GM12878 (cell line): Measurements from ENCODE around the gene KRI1. TPM values are rescaled to one million over a fixed set of nuclear protein-coding genes. Genes with fewer than 3 reads are reported as not detected.

ENCODE experiments used
- ATAC-seq: fragments of 200-7000 bp; cut with Tn5 transposase; 3 replicates; pipeline ENCODE4 v1.9.1; 2020; ENCODE audit warnings: mild to moderate bottlenecking, moderate library complexity
- BruUV-seq: library from RNA; stranded (reverse); fragments of 400-500 nt; replicated peaks from 2 replicates; lab custom pipeline; 2021; lab: Mats Ljungman, UMichigan
- CTCF ChIA-PET: fragments of 300-600 bp; sonication (Branson Sonifier 250); formaldehyde crosslinking; extraction: SDS; loops from one replicate; lab custom pipeline; 2021; ENCODE audit warnings: inconsistent platforms; lab: Yijun Ruan, JAX
- POLR2A ChIA-PET: fragments of 350-600 bp; formaldehyde crosslinking; extraction: SDS; loops from one replicate; lab custom pipeline; 2021; ENCODE audit warnings: inconsistent platforms; lab: Charles Lee
- RAD21 ChIA-PET: fragments of 300-600 bp; sonication (Branson Sonifier 250); formaldehyde crosslinking; loops from one replicate; lab custom pipeline; 2023; ENCODE audit warnings: antibody characterized with exemption; ENCODE audit not compliant: unreplicated experiment; lab: Charles Lee
- SMC1A ChIA-PET: fragments of 300-600 bp; sonication (Branson Sonifier 250); formaldehyde crosslinking; loops from one replicate; lab custom pipeline; 2023; ENCODE audit not compliant: unreplicated experiment, uncharacterized antibody; lab: Charles Lee
- DNase-seq: peaks from one replicate; pipeline ENCODE4 v3.0.0-alpha.2; 2011; ENCODE audit warnings: low read depth, low spot score
- FAIRE-seq: peaks from 3 replicates; lab custom pipeline; 2011; peaks lifted over from hg19 to GRCh38; lab: Jason Lieb, UNC
- H2AFZ ChIP-seq: 2 replicates; pipeline ENCODE4 v1.6.0; 2011; ENCODE audit warnings: low read depth, low read length, control low read depth; ENCODE audit not compliant: control insufficient read depth
- H3K27ac ChIP-seq: 2 replicates; pipeline ENCODE4 v1.5.1; 2011; ENCODE audit warnings: control low read depth; ENCODE audit not compliant: control insufficient read depth, insufficient read depth
- H3K27me3 ChIP-seq, 2 experiments: replicated peaks in 1 of 2; 2 replicates each; pipeline versions ENCODE4 v1.6.0 to v1.6.1; 2011; ENCODE audit warnings: low read length in 1 of 2; ENCODE audit not compliant: control insufficient read depth in 2 of 2, insufficient read depth in 2 of 2
- H3K36me3 ChIP-seq, 2 experiments: 2 replicates each; pipeline ENCODE4 v1.5.1; 2011; ENCODE audit warnings: low read length in 1 of 2; ENCODE audit not compliant: control insufficient read depth in 2 of 2, insufficient read depth in 2 of 2
- H3K4me1 ChIP-seq: 2 replicates; pipeline ENCODE4 v1.6.1; 2011; ENCODE audit warnings: mild to moderate bottlenecking, low read length, moderate library complexity, mixed read lengths; ENCODE audit not compliant: control insufficient read depth, insufficient read depth
- H3K4me2 ChIP-seq: 2 replicates; pipeline ENCODE4 v1.6.0; 2011; ENCODE audit warnings: control low read depth; ENCODE audit not compliant: control insufficient read depth, insufficient read depth
- H3K4me3 ChIP-seq: fragments of 200-600 bp; sonication (generic); 2 replicates; pipeline ENCODE4 v1.5.1; 2016
- H3K79me2 ChIP-seq: 2 replicates; pipeline ENCODE4 v1.6.0; 2011; ENCODE audit warnings: low read length; ENCODE audit not compliant: control insufficient read depth, insufficient read depth
- H3K9ac ChIP-seq: 2 replicates; pipeline ENCODE4 v1.8.0; 2011; ENCODE audit warnings: low read length, control low read depth, mixed read lengths; ENCODE audit not compliant: control insufficient read depth, insufficient read depth
- H3K9me3 ChIP-seq: replicated peaks from 3 replicates; pipeline ENCODE4 v1.5.1; 2011; ENCODE audit warnings: mild to moderate bottlenecking, low read length; ENCODE audit not compliant: control insufficient read depth, insufficient read depth
- H4K20me1 ChIP-seq: 2 replicates; pipeline ENCODE4 v1.6.0; 2011; ENCODE audit not compliant: control insufficient read depth, insufficient read depth
- BRCA1 ChIP-seq: IDR thresholded peaks from 2 replicates; pipeline ENCODE4 v1.6.1; 2011; ENCODE audit warnings: low read depth, low read length, improper control_type of control experiment
- CEBPB ChIP-seq, 2 experiments: fragments of 150-350 bp in 1 of 2; IDR thresholded peaks; 2 replicates each; pipeline ENCODE4 v1.6.1; 2012 to 2014; ENCODE audit warnings: low read depth in 2 of 2, low read length in 2 of 2, borderline replicate concordance in 1 of 2, inconsistent platforms in 1 of 2
- GATAD2B ChIP-seq: fragments of 450-650 bp; conservative IDR thresholded peaks from 2 replicates; pipeline ENCODE4 v1.6.1; 2017; ENCODE audit warnings: low read depth, mild to moderate bottlenecking, moderate library complexity
- JUND ChIP-seq: IDR thresholded peaks from 2 replicates; pipeline ENCODE4 v1.6.1; 2012; ENCODE audit warnings: low read depth, mild to moderate bottlenecking, low read length, improper control_type of control experiment, moderate library complexity
- MXI1 ChIP-seq: fragments of 150-350 bp; IDR thresholded peaks from 2 replicates; pipeline ENCODE4 v1.6.1; 2011; ENCODE audit warnings: low read depth, mild to moderate bottlenecking, inconsistent platforms, low read length, improper control_type of control experiment
- PAX5 ChIP-seq: IDR thresholded peaks from 2 replicates; pipeline ENCODE4 v1.6.1; 2011; ENCODE audit warnings: low read depth, low read length, borderline replicate concordance
- POLR2AphosphoS2 ChIP-seq: IDR thresholded peaks from 2 replicates; pipeline ENCODE4 v1.6.1; 2011; ENCODE audit warnings: low read depth, mild to moderate bottlenecking, low read length, improper control_type of control experiment, moderate library complexity
- PRDM15 ChIP-seq: fragments of 450-650 bp; formaldehyde crosslinking; IDR thresholded peaks from 2 replicates; pipeline ENCODE4 v1.4.0; 2020; ENCODE audit warnings: mild to moderate bottlenecking, moderate library complexity
- REST ChIP-seq: IDR thresholded peaks from 2 replicates; pipeline ENCODE4 v1.6.1; 2012; ENCODE audit warnings: mild to moderate bottlenecking, low read depth, low read length
- SIN3A ChIP-seq: IDR thresholded peaks from 2 replicates; pipeline ENCODE4 v1.6.1; 2012; ENCODE audit warnings: low read depth, low read length, improper control_type of control experiment
- ZBTB40 ChIP-seq: fragments of 450-650 bp; IDR thresholded peaks from 2 replicates; pipeline ENCODE4 v1.6.1; 2016; ENCODE audit warnings: mild to moderate bottlenecking, moderate library complexity, borderline replicate concordance
- ZNF207 ChIP-seq: fragments of 450-650 bp; IDR thresholded peaks from 2 replicates; pipeline ENCODE4 v1.6.1; 2014; ENCODE audit warnings: antibody characterized with exemption, mild to moderate bottlenecking, borderline replicate concordance
- WGBS: methylation state at CpG from one replicate; pipeline ENCODE4 v1.1.6; 2016; ENCODE audit warnings: low lambda C conversion rate; ENCODE audit not compliant: insufficient replicate concordance, insufficient coverage; ENCODE audit errors: missing lambda C conversion rate; 5-methylcytosine and 5-hydroxymethylcytosine counted together
- in situ Hi-C: fragments of 300-500 bp; cut with MboI; formaldehyde crosslinking; loops from 9 replicates; pipeline ENCODE4 v1.14.3; 2018; ENCODE audit warnings: mixed read lengths
- intact Hi-C: fragments of 100-400 bp; cut with micrococcal nuclease; formaldehyde crosslinking; loops from one replicate; pipeline ENCODE4 v1.14.2; 2022; ENCODE audit not compliant: unreplicated experiment
- polyA plus RNA-seq, 11 experiments: library from polyadenylated mRNA; depleted of rRNA in 4 of 11; unstranded in 6 of 11; stranded (reverse) in 5 of 11; fragments of >200 nt; fragmentation: Nextera tagmentation in 4 of 11; fragmentation: Illumina TruSeq in 1 of 11; extraction: Ambion mirVana in 4 of 11; extraction: Trizol in 1 of 11; gene quantifications; 1 replicate in 1 of 11; 2 replicates in 10 of 11; pipeline versions ENCODE4 v1.2.1 to v1.2.3, GENCODE V29; 2011 to 2016; ENCODE audit warnings: inconsistent platforms in 2 of 11, missing spikeins in 2 of 11, low read depth in 1 of 11
- total RNA-seq, 4 experiments: library from RNA; depleted of rRNA in 3 of 4; stranded (reverse); fragments of >200 nt in 3 of 4; fragmentation: Illumina TruSeq in 1 of 4; extraction: Trizol in 1 of 4; gene quantifications; 2 replicates each; pipeline versions ENCODE4 v1.2.1 to v1.2.3, GENCODE V29; 2013 to 2021

The KRI1 gene
- total and polyA plus RNA-seq, 10 of the 15 experiments (the other 5 are each of a cell fraction or from before 2014, with no cell fraction given): 0.98 to 42.5 (median 24.7) TPM

- H3K36me3 ChIP-seq: no peaks in the 10 kb centered on the region
- intact Hi-C loops: no loop called here
- no peak for DNase-seq
- H3K79me2 ChIP-seq: no peaks in the 10 kb centered on the region
- H2AFZ ChIP-seq: no peak overlapping the region
- ChIA-PET CTCF (interaction anchor here (0.8 to 2.5 kb wide), 2 partner anchors 30 to 186 kb away, joined by 3 to 6 read pairs; no protein-coding TSS in a partner anchor), RAD21 (interaction anchor here (0.5 kb wide), 1 partner anchor 22 kb away, joined by 3 read pairs; no protein-coding TSS in a partner anchor), POLR2A (no interaction called here), SMC1A (interaction anchor here (1.2 kb wide), 1 partner anchor 29 kb away, joined by 4 read pairs; no protein-coding TSS in a partner anchor)
- H4K20me1 ChIP-seq: no peaks in the 10 kb centered on the region
- H3K27me3 ChIP-seq: peaks cover 12 to 21% of the 10 kb centered on the region in 2 experiments
- H3K4me1 ChIP-seq: peaks cover 9% of the 10 kb centered on the region
- BruUV-seq: no TSS peak
- no peak overlapping the region for H3K4me3 ChIP-seq
- no peak for ATAC-seq
- no peaks in the 10 kb centered on the region for H3K9me3 ChIP-seq
- no peak for FAIRE-seq
- 41% methylated on average over 7 of the region's 7 CpGs for WGBS
- H3K27ac ChIP-seq: no peak overlapping the region
- H3K9ac ChIP-seq: no peak overlapping the region
- H3K4me2 ChIP-seq: no peak overlapping the region
- in situ Hi-C loops: no loop called here
- TF ChIP-seq PAX5 (no peak), REST (no peak), POLR2AphosphoS2 (no peak), SIN3A (no peak), JUND (no peak), ZNF207 (no peak), BRCA1 (no peak), ZBTB40 (no peak), CEBPB (IDR thresholded peaks at IDR 0.05; ENCODE audit: borderline replicate concordance in 1 of 2, low read depth in 2 of 2, low read length in 2 of 2) (no peak), PRDM15 (no peak), GATAD2B (no peak), MXI1 (no peak)
Observed at GRCh38 chr19:10513223-10513622, 52.6 kb downstream of the KRI1 start.
